Activated T-helper 17 cell treated with anti-CD3 and anti-CD28 coated beads, Interleukin-2, amount 50 U/mL, for 72 hours (primary cell): Measurements from ENCODE around the gene ABHD16A. TPM values are rescaled to one million over a fixed set of nuclear protein-coding genes. Genes with fewer than 3 reads are reported as not detected.
A peak's percentile ranks its signal among the peaks of the same experiment; 100 is the strongest.

Experiments
- ATAC-seq: fragments of 150-1000 bp; cut with Tn5 transposase; replicated peaks from 2 replicates; pipeline ENCODE4 v1.10.0; 2021; ENCODE audit warnings: mild to moderate bottlenecking, moderate library complexity
- H3K27ac Mint-ChIP-seq: one replicate; pipeline ENCODE4 v1.8.0; 2022; ENCODE audit warnings: mixed read lengths
- H3K27me3 Mint-ChIP-seq: one replicate; pipeline ENCODE4 v1.8.0; 2022; ENCODE audit warnings: mixed read lengths
- H3K36me3 Mint-ChIP-seq: one replicate; pipeline ENCODE4 v1.8.0; 2022; ENCODE audit warnings: low read depth, mild to moderate bottlenecking, mixed read lengths
- H3K4me1 Mint-ChIP-seq: one replicate; pipeline ENCODE4 v1.8.0; 2022; ENCODE audit warnings: mixed read lengths
- H3K4me3 Mint-ChIP-seq: one replicate; pipeline ENCODE4 v1.8.0; 2022; ENCODE audit warnings: mild to moderate bottlenecking, mixed read lengths
- H3K9me3 Mint-ChIP-seq: one replicate; pipeline ENCODE4 v1.8.0; 2022; ENCODE audit warnings: mixed read lengths
- total RNA-seq, 2 donors: library from RNA; stranded (reverse); gene quantifications; one replicate each; pipeline ENCODE4 v1.2.3, GENCODE V29; 2022

Gene ABHD16A
- total RNA-seq, 2 donors from 2014 or later: 31.4 to 31.7 TPM

- Mint-ChIP-seq H3K27ac (peak overlapping the region; percentile 35), H3K36me3 (peaks cover 35% of the 10 kb centered on the region), H3K4me1 (peaks cover 32% of the 10 kb centered on the region), H3K4me3 (peak overlapping the region; percentile 0), H3K27me3 (no peaks in the 10 kb centered on the region), H3K9me3 (no peaks in the 10 kb centered on the region)
- peak; percentile 30 for ATAC-seq
Observed at GRCh38 chr6:31725502-31726350, 22.6 kb upstream of the ABHD16A start.

GRCh38 chr6:31723980-31724691, 21.0 kb upstream of the ABHD16A start:
- Mint-ChIP-seq H3K27me3 (no peaks in the 10 kb centered on the region), H3K27ac (no peak overlapping the region), H3K36me3 (peaks cover 20% of the 10 kb centered on the region), H3K4me1 (peaks cover 22% of the 10 kb centered on the region), H3K9me3 (no peaks in the 10 kb centered on the region), H3K4me3 (no peak overlapping the region)
- ATAC-seq: no peak

GRCh38 chr6:31723245-31723979, 20.3 kb upstream of the ABHD16A start, which contains the start of gene MPIG6B:
Gene MPIG6B (plus strand): TSS chr6:31723373. CDS start chr6:31723384, 11 bp downstream.
- Mint-ChIP-seq H3K9me3 (no peaks in the 10 kb centered on the region), H3K27ac (no peak within 1 kb of the TSS), H3K4me1 (peaks cover 20% of the 10 kb centered on the region), H3K4me3 (no peak within 1 kb of the TSS), H3K27me3 (no peaks in the 10 kb centered on the region), H3K36me3 (peaks cover 12% of the 10 kb centered on the region)
- ATAC-seq: no peak

GRCh38 chr6:31722173-31722572, 19.0 kb upstream of the ABHD16A start:
- peaks cover 20% of the 10 kb centered on the region for H3K4me1 Mint-ChIP-seq
- H3K9me3 Mint-ChIP-seq: no peaks in the 10 kb centered on the region
- H3K4me3 Mint-ChIP-seq: no peak overlapping the region
- no peaks in the 10 kb centered on the region for H3K27me3 Mint-ChIP-seq
- peaks cover 5% of the 10 kb centered on the region for H3K36me3 Mint-ChIP-seq
- no peak overlapping the region for H3K27ac Mint-ChIP-seq
- no peak for ATAC-seq

GRCh38 chr6:31721351-31722020, 18.4 kb upstream of the ABHD16A start, which contains the start of gene LY6G6C:
Gene LY6G6C (minus strand): TSS chr6:31721746. CDS start chr6:31721679, 67 bp downstream.
- Mint-ChIP-seq H3K4me3 (no peak within 1 kb of the TSS), H3K9me3 (no peaks in the 10 kb centered on the region), H3K4me1 (peaks cover 15% of the 10 kb centered on the region), H3K27ac (peak within 1 kb of the TSS; percentile 71), H3K36me3 (no peaks in the 10 kb centered on the region), H3K27me3 (no peaks in the 10 kb centered on the region)
- ATAC-seq: no peak

GRCh38 chr6:31720196-31720770, 17.2 kb upstream of the ABHD16A start:
- H3K27ac Mint-ChIP-seq: no peak overlapping the region

GRCh38 chr6:31719001-31719400, 15.9 kb upstream of the ABHD16A start:
- Mint-ChIP-seq H3K4me3 (no peak overlapping the region), H3K9me3 (no peaks in the 10 kb centered on the region), H3K36me3 (no peaks in the 10 kb centered on the region), H3K27ac (peak overlapping the region; percentile 50), H3K4me1 (peaks cover 5% of the 10 kb centered on the region), H3K27me3 (no peaks in the 10 kb centered on the region)
- no peak for ATAC-seq

More at GRCh38 chr6:31720196-31720770, 17.2 kb upstream of the ABHD16A start:
- H3K36me3 Mint-ChIP-seq: no peaks in the 10 kb centered on the region
- H3K4me3 Mint-ChIP-seq: no peak overlapping the region
- no peaks in the 10 kb centered on the region for H3K9me3 Mint-ChIP-seq
- H3K4me1 Mint-ChIP-seq: peaks cover 5% of the 10 kb centered on the region
- H3K27me3 Mint-ChIP-seq: no peaks in the 10 kb centered on the region
- no peak for ATAC-seq

- Mint-ChIP-seq H3K27ac (peak overlapping the region; percentile 50), H3K36me3 (no peaks in the 10 kb centered on the region), H3K4me3 (no peak overlapping the region)
Observed at GRCh38 chr6:31718265-31718664, 15.1 kb upstream of the ABHD16A start.

GRCh38 chr6:31717499-31718222, 14.5 kb upstream of the ABHD16A start:
- Mint-ChIP-seq H3K27ac (no peak overlapping the region), H3K4me1 (peaks cover 5% of the 10 kb centered on the region), H3K4me3 (no peak overlapping the region), H3K36me3 (no peaks in the 10 kb centered on the region), H3K27me3 (no peaks in the 10 kb centered on the region), H3K9me3 (no peaks in the 10 kb centered on the region)
- ATAC-seq: no peak

More at GRCh38 chr6:31718265-31718664, 15.1 kb upstream of the ABHD16A start:
- no peaks in the 10 kb centered on the region for H3K27me3 Mint-ChIP-seq
- H3K4me1 Mint-ChIP-seq: peaks cover 5% of the 10 kb centered on the region
- H3K9me3 Mint-ChIP-seq: no peaks in the 10 kb centered on the region
- ATAC-seq: no peak

GRCh38 chr6:31715022-31715958, 12.2 kb upstream of the ABHD16A start, which contains the start of gene LY6G6D:
Gene LY6G6D (plus strand): TSS chr6:31715348. CDS start chr6:31715356, 8 bp downstream.
- Mint-ChIP-seq H3K9me3 (no peaks in the 10 kb centered on the region), H3K27ac (no peak within 1 kb of the TSS), H3K36me3 (no peaks in the 10 kb centered on the region)

GRCh38 chr6:31713991-31714684, 11.0 kb upstream of the ABHD16A start:
- H3K27ac Mint-ChIP-seq: no peak overlapping the region
- no peaks in the 10 kb centered on the region for H3K27me3 Mint-ChIP-seq

More at GRCh38 chr6:31715022-31715958, 12.2 kb upstream of the ABHD16A start, which contains the start of gene LY6G6D:
- H3K27me3 Mint-ChIP-seq: no peaks in the 10 kb centered on the region
- ATAC-seq: no peak
- no peak within 1 kb of the TSS for H3K4me3 Mint-ChIP-seq
- H3K4me1 Mint-ChIP-seq: peaks cover 5% of the 10 kb centered on the region

GRCh38 chr6:31713465-31713864, 10.3 kb upstream of the ABHD16A start:
- Mint-ChIP-seq H3K27me3 (no peaks in the 10 kb centered on the region), H3K4me1 (peaks cover 5% of the 10 kb centered on the region), H3K4me3 (no peak overlapping the region), H3K27ac (no peak overlapping the region), H3K9me3 (no peaks in the 10 kb centered on the region), H3K36me3 (no peaks in the 10 kb centered on the region)
- no peak for ATAC-seq

More at GRCh38 chr6:31713991-31714684, 11.0 kb upstream of the ABHD16A start:
- Mint-ChIP-seq H3K4me1 (peaks cover 5% of the 10 kb centered on the region), H3K9me3 (no peaks in the 10 kb centered on the region), H3K4me3 (no peak overlapping the region), H3K36me3 (no peaks in the 10 kb centered on the region)
- no peak for ATAC-seq
